Keratinocyte (primary cell): ENCODE results near the gene TAOK3. TPM values are rescaled to one million over a fixed set of nuclear protein-coding genes. Genes with fewer than 3 reads are reported as not detected.

Source experiments
- DNase-seq: peaks from one replicate; pipeline ENCODE4 v3.0.0-alpha.2; 2011; ENCODE audit warnings: low read depth, missing footprints, low spot score
- FAIRE-seq: peaks from 2 replicates; lab custom pipeline; 2011; peaks lifted over from hg19 to GRCh38; lab: Jason Lieb, UNC
- H2AFZ ChIP-seq: 2 replicates; pipeline ENCODE4 v1.6.0; 2012; ENCODE audit warnings: low read length, control low read depth, inconsistent platforms; ENCODE audit not compliant: control insufficient read depth
- H3K27ac ChIP-seq: 2 replicates; pipeline ENCODE4 v1.5.1; 2011; ENCODE audit warnings: low read length; ENCODE audit not compliant: control insufficient read depth, insufficient read depth
- H3K27me3 ChIP-seq: 3 replicates; pipeline ENCODE4 v1.6.0; 2011; ENCODE audit warnings: low read length; ENCODE audit not compliant: control insufficient read depth, insufficient read depth; ENCODE audit errors: extremely low read depth
- H3K36me3 ChIP-seq, 2 experiments: 2 replicates in 1 of 2; 3 replicates in 1 of 2; pipeline ENCODE4 v1.5.1; 2011; ENCODE audit warnings: low read length in 2 of 2, mild to moderate bottlenecking in 1 of 2; ENCODE audit not compliant: control insufficient read depth in 2 of 2, insufficient read depth in 2 of 2; ENCODE audit errors: extremely low read depth in 1 of 2
- H3K4me1 ChIP-seq: 3 replicates; pipeline ENCODE4 v1.5.1; 2011; ENCODE audit warnings: low read length; ENCODE audit not compliant: control insufficient read depth, insufficient read depth; ENCODE audit errors: extremely low read depth
- H3K4me2 ChIP-seq: 3 replicates; pipeline ENCODE4 v1.6.0; 2011; ENCODE audit warnings: low read depth, low read length; ENCODE audit not compliant: control insufficient read depth, insufficient read depth; ENCODE audit errors: extremely low read depth
- H3K4me3 ChIP-seq, 3 experiments: fragments of 200-600 bp in 1 of 3; sonication (generic) in 1 of 3; 2 replicates in 2 of 3; 3 replicates in 1 of 3; pipeline ENCODE4 v1.5.1; 2011 to 2016; ENCODE audit warnings: low read length in 3 of 3, mild to moderate bottlenecking in 3 of 3, control low read depth in 2 of 3, inconsistent platforms in 1 of 3, low read depth in 1 of 3, mixed read lengths in 1 of 3, mixed run types in 1 of 3, moderate library complexity in 1 of 3; ENCODE audit not compliant: control insufficient read depth in 2 of 3, insufficient read depth in 2 of 3; ENCODE audit errors: extremely low read depth in 1 of 3
- H3K79me2 ChIP-seq: 2 replicates; pipeline ENCODE4 v1.6.0; 2012; ENCODE audit warnings: low read length; ENCODE audit not compliant: control insufficient read depth, insufficient read depth
- H3K9ac ChIP-seq: 3 replicates; pipeline ENCODE4 v1.6.0; 2011; ENCODE audit warnings: low read length; ENCODE audit not compliant: control insufficient read depth, insufficient read depth; ENCODE audit errors: extremely low read depth
- H3K9me1 ChIP-seq: 3 replicates; pipeline ENCODE4 v1.6.0; 2011; ENCODE audit warnings: low read length; ENCODE audit not compliant: control insufficient read depth, insufficient read depth; ENCODE audit errors: extremely low read depth
- H3K9me3 ChIP-seq: 2 replicates; pipeline ENCODE4 v1.5.1; 2012; ENCODE audit warnings: low read depth, low read length; ENCODE audit not compliant: control insufficient read depth
- H4K20me1 ChIP-seq: 3 replicates; pipeline ENCODE4 v1.6.0; 2011; ENCODE audit warnings: low read length; ENCODE audit not compliant: control insufficient read depth, insufficient read depth; ENCODE audit errors: extremely low read depth
- CTCF ChIP-seq, 3 experiments: IDR thresholded peaks in 1 of 3; conservative IDR thresholded peaks in 1 of 3; optimal IDR thresholded peaks in 1 of 3; 2 replicates in 2 of 3; 3 replicates in 1 of 3; pipeline versions ENCODE3 to v1.5.1; 2011; ENCODE audit warnings: low read length in 3 of 3, mild to moderate bottlenecking in 3 of 3, moderate library complexity in 2 of 3, control low read depth in 1 of 3, inconsistent platforms in 1 of 3; ENCODE audit not compliant: insufficient read depth in 2 of 3; ENCODE audit errors: extremely low read depth in 1 of 3
- EZH2 ChIP-seq: IDR thresholded peaks from one replicate; pipeline ENCODE4 v1.6.1; 2012; ENCODE audit warnings: inconsistent platforms, mild to moderate bottlenecking, low read length, moderate library complexity
- dilution Hi-C: fragments of 300-500 bp; cut with MboI; formaldehyde crosslinking; loops from one replicate; pipeline ENCODE4 v1.7.0; 2020; ENCODE audit warnings: low sequenced_read_pairs; ENCODE audit not compliant: extremely low pct_ligation_motif_present
- polyA plus RNA-seq, 5 experiments: library from polyadenylated mRNA; depleted of rRNA in 3 of 5; stranded (reverse) in 3 of 5; stranded (forward) in 1 of 5; unstranded in 1 of 5; fragments of >200 nt; gene quantifications; 1 replicate in 1 of 5; 2 replicates in 3 of 5; 3 replicates in 1 of 5; pipeline versions ENCODE4 v1.2.1 to v1.2.3, GENCODE V29; 2011 to 2012; ENCODE audit warnings: missing spikeins in 2 of 5, low read depth in 1 of 5, low replicate concordance in 1 of 5

Gene TAOK3
- polyA plus RNA-seq, 1 donor (not counting 4 experiments of a cell fraction or from before 2014, with no cell fraction given): 35.0 TPM

GRCh38 chr12:118332511-118332910, 40.2 kb downstream of the TAOK3 start:
- Histone ChIP-seq H3K4me1 (peaks cover 7% of the 10 kb centered on the region), H4K20me1 (no peaks in the 10 kb centered on the region), H2AFZ (no peak overlapping the region), H3K4me3 (no peak overlapping the region), H3K27me3 (no peaks in the 10 kb centered on the region), H3K79me2 (peaks cover 22% of the 10 kb centered on the region), H3K9me3 (no peaks in the 10 kb centered on the region), H3K9ac (no peak overlapping the region), H3K9me1 (no peaks in the 10 kb centered on the region), H3K4me2 (no peak overlapping the region), H3K36me3 (no peaks in the 10 kb centered on the region), H3K27ac (no peak overlapping the region)
- no peak for TF ChIP-seq CTCF (optimal IDR thresholded peaks at IDR 0.05 in 1 of 3, IDR thresholded peaks at IDR 0.05 in 1 of 3, conservative IDR thresholded peaks at IDR 0.05 in 1 of 3; ENCODE audit: extremely low read depth in 1 of 3, insufficient read depth in 2 of 3, low read length in 3 of 3)
- no peak for TF ChIP-seq EZH2
- FAIRE-seq: no peak
- dilution Hi-C loops: no loop called here
- no peak for DNase-seq

GRCh38 chr12:118330421-118331018, 42.2 kb downstream of the TAOK3 start:
- peaks cover 21% of the 10 kb centered on the region for H3K79me2 ChIP-seq
- DNase-seq: no peak
- H3K36me3 ChIP-seq: no peaks in the 10 kb centered on the region
- H3K4me3 ChIP-seq: no peak overlapping the region
- peak overlapping the region; percentile 56 for H3K4me2 ChIP-seq
- H4K20me1 ChIP-seq: no peaks in the 10 kb centered on the region
- dilution Hi-C loops: no loop called here
- no peak for TF ChIP-seq EZH2
- TF ChIP-seq CTCF (optimal IDR thresholded peaks at IDR 0.05 in 1 of 3, IDR thresholded peaks at IDR 0.05 in 1 of 3, conservative IDR thresholded peaks at IDR 0.05 in 1 of 3; ENCODE audit: extremely low read depth in 1 of 3, insufficient read depth in 2 of 3, low read length in 3 of 3): no peak
- FAIRE-seq: peak; percentile 55
- no peak overlapping the region for H2AFZ ChIP-seq
- H3K27ac ChIP-seq: no peak overlapping the region
- no peaks in the 10 kb centered on the region for H3K27me3 ChIP-seq
- H3K9me1 ChIP-seq: no peaks in the 10 kb centered on the region
- peaks cover 7% of the 10 kb centered on the region for H3K4me1 ChIP-seq
- H3K9ac ChIP-seq: no peak overlapping the region
- no peaks in the 10 kb centered on the region for H3K9me3 ChIP-seq
